Endothelial cell of umbilical vein (primary cell): ENCODE results near the gene GRAMD1A.

Source experiments
- CTCF ChIP-seq, 2 donors: IDR thresholded peaks; 1 replicate in 1 of 2; 2 replicates in 1 of 2; pipeline ENCODE4 v1.5.1; 2011; ENCODE audit warnings: low read length in 2 of 2, mild to moderate bottlenecking in 2 of 2, moderate library complexity in 2 of 2, control low read depth in 1 of 2, inconsistent platforms in 1 of 2, low read depth in 1 of 2; ENCODE audit not compliant: insufficient read depth in 1 of 2; ENCODE audit errors: extremely low read depth in 1 of 2
- EZH2 ChIP-seq: IDR thresholded peaks from 2 replicates; pipeline ENCODE4 v1.6.1; 2012; ENCODE audit warnings: borderline replicate concordance, low read depth, mild to moderate bottlenecking, moderate library complexity, low read length, inconsistent platforms; ENCODE audit not compliant: severe bottlenecking
- GATA2 ChIP-seq: IDR thresholded peaks from 2 replicates; pipeline ENCODE4 v1.7.0; 2011; ENCODE audit warnings: low read depth, mild to moderate bottlenecking, moderate library complexity, mixed read lengths, low read length; ENCODE audit not compliant: insufficient read length, insufficient read depth
- JUN ChIP-seq: IDR thresholded peaks from 2 replicates; pipeline ENCODE4 v1.6.1; 2011; ENCODE audit warnings: borderline replicate concordance, low read depth; ENCODE audit not compliant: insufficient read length, insufficient read depth
- MYC ChIP-seq: IDR thresholded peaks from one replicate; pipeline ENCODE4 v1.6.1; 2011; ENCODE audit warnings: mild to moderate bottlenecking, low read depth, low read length
- POLR2A ChIP-seq: IDR thresholded peaks from 2 replicates; pipeline ENCODE4 v1.6.1; 2012; ENCODE audit warnings: low read depth, mild to moderate bottlenecking, control low read depth, low read length
- POLR2AphosphoS5 ChIP-seq: IDR thresholded peaks from 2 replicates; pipeline ENCODE4 v1.6.1; 2012; ENCODE audit warnings: low read depth, mild to moderate bottlenecking, control low read depth, low read length, moderate library complexity; ENCODE audit not compliant: insufficient read depth
- TF ChIP-seq, protein P1 (sequence below): IDR thresholded peaks from 2 replicates; pipeline ENCODE4 v1.6.1; 2011; ENCODE audit not compliant: insufficient read depth, insufficient read length

DNA sequence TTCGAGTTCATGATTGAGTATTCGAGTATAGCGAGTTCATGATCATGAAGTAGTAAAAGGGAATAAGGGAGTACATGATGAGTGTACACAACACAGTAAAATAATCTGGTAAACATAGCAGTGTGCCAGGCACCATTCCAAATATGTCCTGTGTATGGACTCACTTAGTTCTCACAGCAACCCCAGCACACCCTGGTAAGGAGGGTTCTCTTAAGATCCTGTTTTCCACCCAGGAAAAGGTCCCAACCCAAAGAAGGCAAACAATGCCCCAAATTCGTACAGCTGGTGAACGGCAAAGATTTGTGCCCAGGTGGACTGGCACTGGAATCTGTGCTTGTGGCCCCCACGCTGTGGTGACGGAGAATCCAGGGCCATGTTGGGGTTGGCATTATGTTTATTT lies 62.8 kb downstream of the GRAMD1A start:
- no peak for TF ChIP-seq CTCF (IDR thresholded peaks at IDR 0.05; ENCODE audit: extremely low read depth in 1 of 2, insufficient read depth in 1 of 2, low read depth in 1 of 2, low read length in 2 of 2)
- TF ChIP-seq MYC, result no peak
- TF ChIP-seq POLR2A, result no peak
- no peak for TF ChIP-seq GATA2
- TF ChIP-seq POLR2AphosphoS5, result no peak
- TF ChIP-seq EZH2, result no peak
- TF ChIP-seq, protein P1, sequence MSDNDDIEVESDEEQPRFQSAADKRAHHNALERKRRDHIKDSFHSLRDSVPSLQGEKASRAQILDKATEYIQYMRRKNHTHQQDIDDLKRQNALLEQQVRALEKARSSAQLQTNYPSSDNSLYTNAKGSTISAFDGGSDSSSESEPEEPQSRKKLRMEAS, result no peak
- no peak for TF ChIP-seq JUN
